LNCaP clone FGC (cell line): Measurements from ENCODE around the gene PAF1.

Source experiments
- DNase-seq: peaks from one replicate; pipeline ENCODE4 v3.0.0-alpha.2; 2011; ENCODE audit warnings: low read depth
- H3K4me3 ChIP-seq: 2 replicates; pipeline ENCODE4 v1.5.1; 2011; ENCODE audit warnings: mild to moderate bottlenecking, low read depth, low read length, control low read depth
- CTCF ChIP-seq: IDR thresholded peaks from 2 replicates; pipeline ENCODE4 v1.5.1; 2012; ENCODE audit warnings: mild to moderate bottlenecking; ENCODE audit not compliant: control insufficient read depth, insufficient read depth; ENCODE audit errors: extremely low read depth

The PAF1 gene

GRCh38 chr19:39356647-39357046 is 34.3 kb downstream of the PAF1 start:
- no peak for DNase-seq
- no peak for TF ChIP-seq CTCF
- no peak overlapping the region for H3K4me3 ChIP-seq

- no peak for DNase-seq
- no peak for TF ChIP-seq CTCF
- no peak overlapping the region for H3K4me3 ChIP-seq
Observed at GRCh38 chr19:39356073-39356472, 34.8 kb downstream of the PAF1 start.

GRCh38 chr19:39355253-39355652 is 35.7 kb downstream of the PAF1 start:
- H3K4me3 ChIP-seq, result no peak overlapping the region
- no peak for TF ChIP-seq CTCF
- no peak for DNase-seq

- no peak for DNase-seq
- no peak overlapping the region for H3K4me3 ChIP-seq
- TF ChIP-seq CTCF, result no peak
Observed at GRCh38 chr19:39352381-39353255, 38.3 kb downstream of the PAF1 start.

GRCh38 chr19:39351537-39352064 is 39.3 kb downstream of the PAF1 start:
- no peak for DNase-seq
- no peak overlapping the region for H3K4me3 ChIP-seq
- TF ChIP-seq CTCF, result no peak

GRCh38 chr19:39350156-39350555 is 40.8 kb downstream of the PAF1 start:
- TF ChIP-seq CTCF, result no peak
- no peak for DNase-seq

GRCh38 chr19:39349326-39349725 is 41.6 kb downstream of the PAF1 start:
- no peak for DNase-seq
- no peak for TF ChIP-seq CTCF
- H3K4me3 ChIP-seq, result no peak overlapping the region

More at GRCh38 chr19:39350156-39350555, 40.8 kb downstream of the PAF1 start:
- no peak overlapping the region for H3K4me3 ChIP-seq
